CD4-positive, alpha-beta T cell treated with Interleukin-6 at 100 ng/mL for 8 hours (primary cell): Measurements from ENCODE around the gene SLITRK3.

ENCODE experiments used
- DNase-seq: peaks from one replicate; pipeline ENCODE4 v3.0.0-alpha.2; 2020; ENCODE audit warnings: mixed read lengths, low spot score

SLITRK3 gene, protein sequence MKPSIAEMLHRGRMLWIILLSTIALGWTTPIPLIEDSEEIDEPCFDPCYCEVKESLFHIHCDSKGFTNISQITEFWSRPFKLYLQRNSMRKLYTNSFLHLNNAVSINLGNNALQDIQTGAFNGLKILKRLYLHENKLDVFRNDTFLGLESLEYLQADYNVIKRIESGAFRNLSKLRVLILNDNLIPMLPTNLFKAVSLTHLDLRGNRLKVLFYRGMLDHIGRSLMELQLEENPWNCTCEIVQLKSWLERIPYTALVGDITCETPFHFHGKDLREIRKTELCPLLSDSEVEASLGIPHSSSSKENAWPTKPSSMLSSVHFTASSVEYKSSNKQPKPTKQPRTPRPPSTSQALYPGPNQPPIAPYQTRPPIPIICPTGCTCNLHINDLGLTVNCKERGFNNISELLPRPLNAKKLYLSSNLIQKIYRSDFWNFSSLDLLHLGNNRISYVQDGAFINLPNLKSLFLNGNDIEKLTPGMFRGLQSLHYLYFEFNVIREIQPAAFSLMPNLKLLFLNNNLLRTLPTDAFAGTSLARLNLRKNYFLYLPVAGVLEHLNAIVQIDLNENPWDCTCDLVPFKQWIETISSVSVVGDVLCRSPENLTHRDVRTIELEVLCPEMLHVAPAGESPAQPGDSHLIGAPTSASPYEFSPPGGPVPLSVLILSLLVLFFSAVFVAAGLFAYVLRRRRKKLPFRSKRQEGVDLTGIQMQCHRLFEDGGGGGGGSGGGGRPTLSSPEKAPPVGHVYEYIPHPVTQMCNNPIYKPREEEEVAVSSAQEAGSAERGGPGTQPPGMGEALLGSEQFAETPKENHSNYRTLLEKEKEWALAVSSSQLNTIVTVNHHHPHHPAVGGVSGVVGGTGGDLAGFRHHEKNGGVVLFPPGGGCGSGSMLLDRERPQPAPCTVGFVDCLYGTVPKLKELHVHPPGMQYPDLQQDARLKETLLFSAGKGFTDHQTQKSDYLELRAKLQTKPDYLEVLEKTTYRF

DNA sequence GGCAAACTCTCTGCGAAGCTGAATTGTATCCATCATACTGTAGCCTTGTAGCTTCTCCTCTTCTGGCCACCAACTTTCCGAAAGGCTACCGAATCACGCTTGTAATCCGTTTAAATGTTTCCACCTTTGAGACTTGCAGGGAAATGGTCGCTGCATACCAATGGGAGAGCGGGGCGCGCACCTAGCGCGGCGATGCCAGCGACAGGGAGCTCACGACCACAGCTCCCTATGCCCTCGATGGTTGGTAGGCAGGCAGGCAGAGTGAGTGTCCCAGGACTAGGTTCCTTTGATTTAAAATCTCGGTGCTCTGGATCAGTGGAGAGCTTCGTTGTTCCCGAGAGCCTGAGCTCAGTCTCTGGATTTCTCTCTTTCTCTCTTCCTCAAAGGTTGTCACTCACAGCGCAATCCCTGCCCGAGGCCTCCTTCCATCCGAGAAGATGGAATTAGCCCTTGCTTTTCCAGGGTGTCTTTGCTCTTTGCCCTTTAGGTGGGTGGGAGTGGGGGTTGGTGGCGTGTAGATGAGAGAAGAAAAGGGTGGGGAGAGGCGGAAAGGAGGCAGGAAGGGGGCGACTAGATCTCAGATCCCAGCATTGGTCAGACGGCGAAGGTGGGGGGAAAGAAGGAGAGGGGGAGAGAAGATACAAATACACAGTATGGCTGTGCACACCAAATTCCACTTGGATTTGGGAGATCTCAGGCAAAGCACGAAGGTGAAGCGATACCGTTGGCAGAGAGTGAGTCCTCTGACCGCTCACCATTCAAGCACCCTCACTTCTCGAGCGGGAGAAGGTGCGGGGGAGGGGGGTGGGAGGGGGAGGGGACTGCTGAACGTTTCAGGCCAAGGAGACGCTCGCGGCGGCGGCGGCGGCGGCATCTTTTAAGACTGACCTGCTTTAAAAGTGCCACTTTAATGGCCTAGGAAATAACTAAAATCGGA lies at the start of gene SLITRK3:
TSS of gene SLITRK3 (minus strand) at position 745 of the 937 bp plus-strand sequence. CDS start 5,554 bp downstream, outside the sequence.
- DNase-seq = no peak

DNA sequence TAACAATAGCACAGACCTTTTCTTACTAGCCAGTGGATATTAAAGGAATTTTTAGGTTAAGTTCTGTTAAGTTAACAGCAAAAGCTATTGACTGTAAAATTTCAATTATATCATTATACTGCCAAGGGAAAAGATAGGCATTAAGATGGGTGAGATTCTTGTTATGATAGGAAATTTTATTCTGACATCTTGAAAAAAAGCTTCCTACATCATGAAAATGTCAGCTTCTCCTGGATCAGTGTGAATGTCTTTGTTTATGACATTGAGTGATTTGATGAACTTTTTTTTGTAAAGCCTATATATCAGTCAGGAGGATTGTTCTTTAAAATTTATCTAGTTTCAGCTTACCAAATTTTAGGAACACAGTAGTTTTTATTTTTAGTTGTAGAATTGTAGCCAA lies 47.4 kb upstream of the SLITRK3 start:
- no peak for DNase-seq

DNA sequence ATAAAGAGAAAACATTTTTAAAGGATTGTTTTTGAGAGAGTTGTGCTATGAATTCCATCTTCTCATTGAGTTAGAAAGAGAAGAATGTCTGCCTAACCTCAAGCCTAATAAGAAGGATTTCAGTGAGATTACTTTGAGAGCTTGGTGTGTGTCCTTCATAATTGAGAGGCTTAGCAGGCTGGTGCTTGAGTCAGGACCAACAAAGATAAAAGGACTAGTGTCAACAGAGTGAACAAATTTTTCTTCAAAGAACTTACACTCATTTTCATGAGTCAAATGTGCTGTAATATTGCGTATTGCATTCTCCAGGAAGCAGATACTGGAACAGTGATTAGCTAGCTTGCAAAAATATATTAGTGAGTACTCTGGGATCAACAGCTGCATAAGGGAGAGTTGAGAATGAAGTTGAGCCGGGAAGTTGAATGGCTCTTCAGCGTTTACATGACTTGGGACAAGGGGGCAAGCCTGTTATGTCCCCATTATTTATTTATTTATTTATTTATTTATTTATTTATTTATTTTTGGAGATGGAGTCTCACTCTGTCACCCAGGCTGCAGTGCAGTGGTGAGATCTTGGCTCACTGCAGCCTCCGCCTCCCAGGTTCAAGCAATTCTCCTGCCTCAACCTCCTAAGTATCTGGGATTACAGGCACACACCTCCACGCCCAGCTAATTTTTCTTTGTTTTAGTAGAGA lies 37.5 kb upstream of the SLITRK3 start:
- DNase-seq = no peak

DNA sequence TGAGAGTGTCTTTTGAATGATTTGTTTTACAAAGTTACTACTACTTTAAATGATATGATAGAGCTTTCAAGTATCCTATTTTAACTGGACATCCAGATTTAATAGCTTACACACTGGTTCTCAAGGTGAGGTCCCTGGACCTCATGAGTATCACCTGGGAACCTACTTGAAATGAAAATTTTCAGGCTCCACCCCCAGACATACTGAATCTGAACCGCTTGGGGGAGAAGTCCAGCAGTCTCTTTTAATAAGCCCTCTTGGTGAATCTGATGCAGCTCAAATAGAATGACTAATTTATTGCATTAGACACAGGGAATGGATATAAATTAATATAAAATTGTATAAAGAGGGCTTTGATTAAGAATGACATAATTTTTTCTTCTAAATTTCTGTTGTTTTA lies 29.4 kb upstream of the SLITRK3 start:
- DNase-seq = no peak

DNA sequence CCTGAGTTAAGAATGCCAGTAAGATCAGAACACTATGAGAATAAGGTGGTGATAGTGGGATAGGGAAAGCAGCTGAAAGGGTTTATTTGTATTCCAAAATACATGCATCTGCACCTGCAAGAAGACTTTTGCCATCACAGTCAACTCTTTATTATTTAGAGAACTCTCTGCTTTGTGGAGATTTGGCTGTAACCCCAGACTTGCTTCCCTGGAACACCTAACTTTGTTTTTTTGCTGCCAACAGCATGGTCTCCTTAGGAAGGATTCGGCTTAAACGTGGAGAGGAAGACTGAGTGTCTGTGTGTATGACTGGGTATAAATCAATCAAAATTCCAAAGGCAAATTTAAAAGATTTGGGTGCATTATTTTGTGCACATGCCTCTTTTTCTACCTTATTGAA lies 21.6 kb upstream of the SLITRK3 start:
- DNase-seq = no peak

DNA sequence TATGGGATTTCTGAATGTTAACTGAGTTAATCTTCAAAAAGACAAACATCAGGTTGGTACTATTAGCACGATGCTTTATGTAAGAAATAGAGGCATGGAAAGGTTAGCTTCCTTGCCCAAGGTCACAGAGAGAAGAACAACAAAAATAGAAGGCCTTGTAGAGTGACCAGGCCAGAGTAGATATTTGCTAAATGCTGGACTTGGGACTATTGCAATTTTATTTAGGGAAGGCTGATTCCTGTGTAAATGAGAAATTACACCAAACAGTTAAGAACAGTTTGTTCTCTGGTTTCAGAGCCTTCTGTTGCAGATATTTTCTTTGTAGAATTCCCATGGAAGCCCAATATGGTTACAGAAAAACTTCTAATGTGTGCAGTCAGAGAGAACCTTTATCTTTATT lies 16.4 kb upstream of the SLITRK3 start:
- no peak for DNase-seq

DNA sequence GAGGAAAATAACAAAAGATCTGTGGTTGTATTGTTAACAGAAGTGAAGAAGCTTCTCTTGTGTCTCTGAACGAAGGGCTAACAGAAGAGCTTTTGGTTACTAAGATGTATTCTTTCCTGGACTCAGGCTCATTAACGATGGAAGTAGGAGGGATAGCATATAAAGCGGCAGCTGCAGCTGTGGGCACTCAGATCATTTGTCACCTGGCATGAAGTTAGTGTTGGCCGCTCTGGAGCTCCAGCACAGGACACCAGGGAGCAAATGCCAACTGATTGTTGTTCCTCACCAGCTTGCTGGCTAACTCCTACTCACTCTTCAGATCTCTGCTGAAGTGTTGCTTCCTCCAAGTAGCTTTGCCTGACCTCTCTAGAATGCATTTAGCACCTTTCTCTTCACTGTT lies 15.5 kb upstream of the SLITRK3 start:
- DNase-seq = no peak

DNA sequence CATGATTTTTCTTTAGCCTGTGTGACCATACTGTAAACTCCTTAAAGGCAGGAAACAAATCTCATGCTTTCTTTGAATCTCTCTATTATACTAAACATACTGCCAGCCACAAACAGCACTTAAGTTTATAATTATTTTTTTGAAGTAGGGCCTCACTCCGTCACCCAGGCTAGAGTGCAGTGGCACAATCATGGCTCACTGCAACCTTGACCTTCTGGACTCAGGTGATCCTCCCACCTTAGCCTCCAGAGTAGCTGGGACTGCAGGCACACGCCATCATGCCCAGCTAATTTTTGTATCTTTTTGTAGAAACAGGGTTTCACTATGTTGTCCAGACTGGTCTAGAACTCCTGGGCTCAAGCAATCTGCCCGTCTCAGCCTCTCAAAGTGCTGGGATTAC lies 14.5 kb upstream of the SLITRK3 start:
- no peak for DNase-seq

DNA sequence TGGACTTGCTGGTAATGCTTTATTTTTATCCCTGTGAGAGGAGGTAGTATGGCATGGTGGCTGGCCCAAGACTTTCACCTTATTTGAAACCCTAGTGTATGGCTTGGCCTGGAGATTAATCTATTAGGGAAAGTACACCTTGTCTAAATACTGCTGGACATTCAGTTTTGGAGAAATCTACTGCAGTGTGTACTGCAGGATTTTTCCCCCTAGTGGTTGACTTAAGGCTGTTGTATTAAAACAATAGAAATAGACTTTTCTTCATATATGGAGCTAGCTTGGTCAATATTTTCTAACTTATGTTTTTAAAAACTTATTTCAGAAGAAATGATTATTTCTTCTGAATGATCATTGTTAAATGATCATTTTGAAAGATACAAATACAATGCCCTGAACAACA lies 13.9 kb upstream of the SLITRK3 start:
- no peak for DNase-seq

DNA sequence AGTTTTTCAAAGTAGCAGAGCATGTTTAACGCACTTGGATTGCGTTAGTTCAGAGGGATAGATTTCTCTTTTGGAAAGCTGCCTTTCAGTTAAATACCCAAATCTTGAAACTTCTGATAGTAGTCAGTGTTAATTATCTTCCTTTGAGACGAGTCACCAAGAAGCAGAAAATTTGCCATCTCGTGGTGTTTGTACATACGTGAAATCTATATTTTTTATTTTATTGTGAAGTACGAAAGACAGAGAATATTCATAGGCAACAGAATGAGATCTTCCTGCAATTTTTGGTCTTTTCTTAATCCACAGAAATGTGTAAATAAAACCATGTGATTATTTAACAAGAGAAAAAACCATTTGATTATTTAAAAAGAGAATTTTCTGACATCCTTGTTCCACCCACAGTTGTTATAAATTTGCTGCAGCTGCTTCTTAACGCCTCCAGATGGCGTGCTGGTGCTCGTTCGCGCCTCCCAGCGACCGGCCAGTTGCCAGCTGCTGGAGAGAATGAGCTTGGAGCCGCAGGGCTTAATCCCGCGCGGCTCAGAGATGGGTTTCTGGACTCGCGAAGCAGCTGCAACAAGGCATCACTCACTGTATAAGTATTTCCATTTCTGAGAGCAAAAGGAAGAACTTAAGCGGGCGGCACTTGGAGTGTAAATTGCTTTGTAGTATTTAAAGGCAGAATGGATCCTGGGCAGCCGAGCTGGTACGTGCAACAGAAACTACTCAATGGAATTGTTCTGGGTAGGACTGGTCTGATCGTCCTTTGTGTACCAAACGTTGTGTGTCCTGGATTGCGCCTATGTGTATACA lies 10.5 kb upstream of the SLITRK3 start:
- no peak for DNase-seq

DNA sequence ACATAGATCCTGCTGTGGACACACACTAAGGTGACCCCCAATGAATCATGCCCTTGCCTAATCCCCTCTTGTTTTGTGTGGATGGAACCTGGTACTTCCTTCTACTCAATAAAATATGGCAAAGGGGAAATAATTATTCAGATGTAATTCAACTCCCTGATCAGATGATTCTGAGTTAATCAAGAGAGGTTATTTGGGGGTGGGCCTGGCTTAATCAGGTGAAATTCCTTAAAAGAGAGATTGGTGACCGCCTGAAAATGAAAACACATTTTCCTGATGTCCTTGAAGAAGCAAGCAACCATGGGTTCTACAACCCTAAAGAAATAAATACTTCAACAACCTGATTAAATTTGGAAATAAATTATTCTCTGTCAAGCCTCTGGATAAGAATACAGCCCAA lies 8.3 kb upstream of the SLITRK3 start:
- no peak for DNase-seq

DNA sequence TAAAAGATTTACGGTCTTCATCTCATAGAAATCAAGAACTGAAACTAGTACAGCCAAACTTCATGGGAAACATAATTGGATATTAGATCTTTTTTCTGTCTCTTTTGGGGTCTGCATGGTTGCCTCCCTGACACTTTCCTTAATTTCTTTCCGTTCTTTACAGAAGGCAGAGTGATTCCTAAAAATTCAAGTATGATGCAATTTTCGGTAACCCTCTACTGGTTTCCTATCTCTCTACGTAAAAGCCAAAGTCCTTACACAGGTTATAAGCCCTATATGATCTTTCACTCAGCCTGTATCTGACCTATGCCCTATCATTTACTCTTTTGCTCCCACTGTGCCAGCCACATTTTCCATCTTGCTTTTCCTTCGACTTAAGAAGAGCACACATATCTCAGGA lies 6.8 kb upstream of the SLITRK3 start:
- no peak for DNase-seq

DNA sequence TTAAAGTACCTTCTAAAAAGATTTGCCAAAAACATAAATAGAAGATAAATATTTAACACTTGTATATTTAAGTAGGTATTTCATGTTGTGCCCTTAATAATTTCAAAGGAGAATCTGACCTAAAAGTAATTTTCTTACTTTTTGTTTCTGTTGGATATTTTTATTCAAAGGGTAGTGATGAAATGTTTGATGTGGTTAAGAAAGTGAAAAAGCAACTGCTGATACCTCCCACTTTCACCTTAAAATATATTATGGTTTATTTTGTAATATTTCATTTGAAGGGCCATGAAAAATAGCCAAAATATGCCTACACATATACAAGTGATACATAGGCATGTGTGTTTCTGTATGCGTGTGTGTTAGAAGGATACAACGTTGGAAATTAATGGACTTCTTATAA lies 5.8 kb upstream of the SLITRK3 start:
- DNase-seq = no peak

DNA sequence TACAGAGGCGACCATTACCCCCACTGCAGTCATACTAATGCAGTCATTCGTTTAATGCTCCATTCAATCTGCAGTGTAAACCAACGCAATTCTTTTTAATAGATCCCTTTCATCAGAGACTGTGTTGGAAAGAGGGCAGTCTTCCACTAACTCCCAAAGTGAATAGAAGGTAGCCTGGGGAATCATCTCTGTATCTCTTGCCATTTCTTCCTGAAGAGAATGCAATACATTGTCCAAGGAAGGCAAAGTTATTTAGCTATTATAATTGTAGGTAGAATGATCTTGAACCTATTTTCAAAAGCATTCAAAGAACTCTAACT lies 1.3 kb upstream of the SLITRK3 start:
- DNase-seq = no peak

DNA sequence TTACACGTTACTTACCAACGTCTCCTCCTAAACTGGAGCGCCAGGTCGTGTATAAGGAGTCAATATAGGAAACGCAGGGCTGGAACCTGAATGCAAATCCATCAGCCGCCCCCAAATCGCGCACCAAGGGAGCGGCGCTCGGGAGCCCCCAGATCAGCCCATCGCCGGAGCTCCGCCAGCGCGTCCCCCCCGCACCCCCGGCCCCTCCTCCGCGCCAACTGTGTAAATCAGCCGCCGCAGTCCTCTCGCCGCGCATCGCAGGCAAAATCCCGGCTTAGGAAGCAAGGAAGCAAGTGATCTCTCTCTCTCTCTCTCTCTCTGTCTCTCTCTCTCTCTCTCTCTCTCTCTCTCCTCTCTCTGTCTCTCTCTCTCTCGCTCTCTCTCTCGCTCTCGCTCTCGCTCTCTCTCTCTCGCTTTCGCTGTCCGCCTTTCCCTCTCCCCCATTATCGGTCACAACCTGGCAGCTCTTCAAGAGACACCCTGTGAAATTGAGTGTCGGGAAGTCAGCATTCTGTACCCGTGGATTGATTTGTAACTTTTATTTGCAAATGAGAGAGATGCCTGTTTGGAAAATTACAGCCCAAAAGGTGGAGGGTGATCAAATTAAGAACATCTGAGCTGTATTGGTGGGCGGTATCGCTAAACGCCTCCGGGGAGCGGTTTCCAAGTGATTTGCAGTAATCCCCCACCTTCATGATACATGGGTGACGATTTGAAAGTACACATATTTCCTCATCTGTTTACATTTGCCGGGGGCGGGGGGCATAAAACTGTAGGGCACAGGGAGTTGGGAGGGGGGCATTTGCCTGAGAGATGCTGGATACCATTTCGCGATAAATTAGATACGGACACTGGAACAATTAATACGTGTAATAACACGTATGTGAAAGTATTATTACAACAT lies 645 bp upstream of the SLITRK3 start:
- no peak for DNase-seq

DNA sequence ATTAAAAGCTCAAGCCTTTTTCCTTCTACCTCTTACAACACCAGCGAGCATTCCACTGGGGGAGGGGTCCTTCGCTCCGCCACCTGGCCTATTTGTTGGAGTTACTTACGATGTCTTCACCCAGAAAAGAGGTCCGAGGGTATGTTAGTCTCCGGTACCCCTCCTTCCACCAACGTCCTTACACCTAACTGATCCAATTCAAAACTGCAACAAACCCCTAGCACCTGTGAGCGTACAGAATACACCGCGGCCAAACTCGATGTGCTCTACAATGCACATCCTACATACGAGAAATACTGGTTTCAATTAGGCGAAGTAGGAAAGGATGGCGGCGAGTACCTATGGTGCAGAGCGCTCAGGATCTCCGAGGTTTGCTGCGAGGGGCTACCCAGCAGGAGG lies 944 bp downstream of the SLITRK3 start:
- no peak for DNase-seq

DNA sequence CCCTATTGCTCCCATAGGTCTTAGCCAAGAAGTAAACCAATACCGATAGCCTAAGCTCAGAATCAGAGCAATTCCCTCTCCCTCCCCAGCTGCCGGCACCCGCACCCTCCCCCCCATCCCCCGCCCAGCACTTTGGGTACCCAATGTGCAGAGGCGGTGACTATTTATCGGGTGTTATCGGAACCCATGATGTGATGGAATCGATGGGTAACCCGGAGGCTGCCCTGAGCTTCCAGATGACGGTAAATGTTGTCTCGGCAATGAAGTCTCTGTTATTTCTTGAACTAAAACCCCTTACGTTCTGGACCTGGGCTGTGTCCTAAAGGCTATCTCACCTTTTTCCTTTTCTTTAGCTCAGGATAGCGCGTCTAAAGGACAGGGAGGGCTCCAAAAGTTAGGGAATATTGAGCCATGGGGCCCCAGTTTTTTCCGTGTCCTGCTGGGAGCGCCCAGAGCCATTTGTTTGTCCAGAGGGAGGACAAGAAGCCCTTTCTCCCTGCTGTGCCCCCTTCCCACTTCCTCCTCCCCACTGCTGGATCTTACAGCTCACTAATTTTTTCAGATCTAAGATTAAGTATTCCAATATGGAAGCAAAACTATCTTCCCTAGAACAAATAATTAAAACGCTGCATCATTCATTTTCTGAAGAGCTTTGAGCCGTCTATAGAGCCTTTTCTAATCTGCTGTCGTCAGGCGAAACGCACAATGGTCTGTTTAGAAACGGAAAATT lies 1.5 kb downstream of the SLITRK3 start:
- DNase-seq = no peak

DNA sequence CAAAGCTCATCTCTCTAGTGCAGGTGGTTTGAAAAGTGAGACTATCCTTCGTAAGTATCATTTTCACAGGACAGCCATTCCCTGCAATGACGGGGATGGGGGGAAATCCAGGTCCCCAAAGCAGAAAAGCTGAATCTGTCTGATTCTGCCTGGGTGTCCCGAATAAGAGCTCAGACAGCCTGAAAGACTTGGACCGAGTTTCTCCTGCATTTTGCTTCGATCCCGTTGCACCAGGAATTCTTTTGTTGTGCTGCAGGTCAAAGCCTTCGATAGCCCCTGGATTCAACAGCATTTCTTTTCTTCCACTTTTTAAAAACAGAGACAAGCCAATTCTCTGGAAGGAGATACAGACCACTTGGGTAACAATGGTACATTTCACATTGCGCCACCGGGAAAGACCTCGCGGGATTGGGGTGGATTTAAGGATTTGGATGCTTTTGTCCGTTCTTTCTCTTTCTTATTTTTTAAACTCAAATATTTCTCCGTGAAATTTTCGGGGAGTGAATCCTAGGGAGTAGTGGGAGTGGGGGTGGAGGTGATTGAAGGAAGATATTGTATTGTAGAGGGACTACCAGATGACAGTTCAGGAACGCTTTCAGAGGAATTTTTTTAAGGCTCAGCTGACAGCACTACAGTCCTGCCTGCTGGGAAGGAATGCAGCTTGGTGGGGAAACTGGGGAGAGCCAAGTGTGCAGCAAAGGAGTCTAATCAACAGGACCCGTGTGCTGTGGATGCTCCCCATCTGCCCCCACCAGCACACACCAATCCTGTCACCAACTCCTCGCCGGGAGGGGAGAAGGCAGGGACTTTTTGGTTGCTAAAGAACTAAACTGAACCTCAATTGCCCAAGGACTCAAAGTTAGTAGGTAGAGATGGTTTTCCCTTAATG lies 2.6 kb downstream of the SLITRK3 start:
- DNase-seq = no peak
